NCI-H1105 (cell line): ENCODE results near the gene HYOU1.
"Not testable (repeated sequence)": the region's sequence is repeated elsewhere in the genome, so short reads cannot be mapped to it uniquely, and the experiment has no call there.

Experiments
- DNase-seq: peaks from one replicate; lab custom pipeline; 2025; lab: John Stamatoyannopoulos, UW

The HYOU1 gene, protein sequence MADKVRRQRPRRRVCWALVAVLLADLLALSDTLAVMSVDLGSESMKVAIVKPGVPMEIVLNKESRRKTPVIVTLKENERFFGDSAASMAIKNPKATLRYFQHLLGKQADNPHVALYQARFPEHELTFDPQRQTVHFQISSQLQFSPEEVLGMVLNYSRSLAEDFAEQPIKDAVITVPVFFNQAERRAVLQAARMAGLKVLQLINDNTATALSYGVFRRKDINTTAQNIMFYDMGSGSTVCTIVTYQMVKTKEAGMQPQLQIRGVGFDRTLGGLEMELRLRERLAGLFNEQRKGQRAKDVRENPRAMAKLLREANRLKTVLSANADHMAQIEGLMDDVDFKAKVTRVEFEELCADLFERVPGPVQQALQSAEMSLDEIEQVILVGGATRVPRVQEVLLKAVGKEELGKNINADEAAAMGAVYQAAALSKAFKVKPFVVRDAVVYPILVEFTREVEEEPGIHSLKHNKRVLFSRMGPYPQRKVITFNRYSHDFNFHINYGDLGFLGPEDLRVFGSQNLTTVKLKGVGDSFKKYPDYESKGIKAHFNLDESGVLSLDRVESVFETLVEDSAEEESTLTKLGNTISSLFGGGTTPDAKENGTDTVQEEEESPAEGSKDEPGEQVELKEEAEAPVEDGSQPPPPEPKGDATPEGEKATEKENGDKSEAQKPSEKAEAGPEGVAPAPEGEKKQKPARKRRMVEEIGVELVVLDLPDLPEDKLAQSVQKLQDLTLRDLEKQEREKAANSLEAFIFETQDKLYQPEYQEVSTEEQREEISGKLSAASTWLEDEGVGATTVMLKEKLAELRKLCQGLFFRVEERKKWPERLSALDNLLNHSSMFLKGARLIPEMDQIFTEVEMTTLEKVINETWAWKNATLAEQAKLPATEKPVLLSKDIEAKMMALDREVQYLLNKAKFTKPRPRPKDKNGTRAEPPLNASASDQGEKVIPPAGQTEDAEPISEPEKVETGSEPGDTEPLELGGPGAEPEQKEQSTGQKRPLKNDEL

DNA sequence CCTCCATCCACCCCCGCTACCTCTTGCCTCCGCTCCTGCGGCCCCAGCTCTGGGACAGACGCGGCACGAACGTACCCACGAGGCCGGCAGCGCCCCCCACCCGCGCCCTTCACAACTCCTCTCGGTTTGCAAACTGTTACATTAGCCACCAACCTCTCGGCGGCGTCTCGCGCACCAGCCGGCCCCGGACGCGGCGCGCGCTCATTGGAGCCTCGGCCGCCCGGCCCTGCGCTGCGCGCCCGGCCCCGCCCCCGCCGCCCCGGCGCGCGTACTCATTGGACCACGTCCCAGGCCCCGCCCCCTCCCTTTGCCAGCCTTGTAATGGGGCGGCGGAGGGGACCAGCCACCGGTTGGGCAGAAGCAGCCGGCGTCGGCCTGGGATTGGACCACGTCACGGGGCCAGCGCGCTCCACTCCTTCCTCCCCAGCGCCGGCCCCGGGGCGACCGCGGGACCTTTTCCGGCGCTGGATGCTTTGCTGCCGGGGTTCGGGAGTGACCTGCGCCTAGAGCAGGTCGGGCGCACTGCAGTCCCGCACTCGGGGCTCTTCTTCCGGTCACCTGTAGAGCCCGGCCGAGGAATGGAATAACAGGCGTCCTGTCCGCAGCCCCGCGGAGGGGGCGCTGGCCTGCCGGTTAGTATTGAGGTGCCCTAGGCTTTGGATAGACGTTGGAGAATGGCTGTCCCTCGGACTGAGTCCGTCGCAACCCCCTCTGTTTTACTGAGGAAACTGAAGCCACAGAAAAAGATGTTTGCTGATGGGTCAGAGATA lies at the start of gene HYOU1:
Gene HYOU1, minus strand, starts transcription at position 206 of the 770 bp plus-strand sequence. CDS start 1,045 bp downstream, outside the sequence.
- DNase-seq: peak; percentile 100

DNA sequence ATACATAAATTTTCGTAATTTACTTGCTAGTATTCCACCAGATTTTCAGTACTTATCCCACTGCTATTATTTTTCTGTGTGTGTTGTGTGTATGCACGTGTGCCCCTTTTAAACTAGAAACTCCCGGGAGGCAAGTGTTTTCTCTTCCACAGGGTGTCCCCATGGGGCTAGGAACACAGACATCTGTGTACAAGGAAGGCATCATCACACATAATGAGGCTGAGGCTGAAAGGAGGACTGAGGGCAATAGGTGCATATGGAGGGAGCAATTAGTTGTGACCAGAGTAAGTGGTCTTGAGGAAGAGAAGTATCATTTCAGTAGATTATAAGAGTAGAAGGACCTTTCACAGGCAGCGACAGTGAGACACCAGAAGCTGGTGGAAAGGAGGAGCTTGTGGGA lies 46.8 kb upstream of the HYOU1 start:
- no peak for DNase-seq

DNA sequence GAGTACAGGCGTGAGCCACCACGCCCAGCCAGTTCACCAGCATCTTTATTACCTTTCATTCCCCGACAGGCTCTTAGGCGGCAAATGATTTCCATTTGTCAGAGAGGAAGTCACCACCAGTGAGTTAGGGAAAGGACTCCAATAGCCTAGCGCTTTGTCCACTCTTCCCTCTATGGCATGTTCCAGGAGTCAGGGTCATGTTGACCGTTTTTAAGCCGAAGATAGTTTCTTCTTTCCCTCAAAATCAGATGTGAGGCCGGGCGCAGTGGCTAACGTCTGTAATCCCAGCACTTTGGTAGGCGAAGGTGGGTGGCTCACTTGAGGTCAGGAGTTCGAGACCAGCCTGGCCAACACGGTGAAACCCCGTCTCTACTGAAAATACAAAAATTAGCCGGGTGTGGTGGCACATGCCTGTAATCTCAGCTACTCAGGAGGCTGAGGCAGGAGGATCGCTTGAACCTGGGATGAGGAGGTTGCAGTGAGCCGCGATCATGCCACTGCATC lies 46.2 kb upstream of the HYOU1 start:
- not testable (repeated sequence) for DNase-seq

DNA sequence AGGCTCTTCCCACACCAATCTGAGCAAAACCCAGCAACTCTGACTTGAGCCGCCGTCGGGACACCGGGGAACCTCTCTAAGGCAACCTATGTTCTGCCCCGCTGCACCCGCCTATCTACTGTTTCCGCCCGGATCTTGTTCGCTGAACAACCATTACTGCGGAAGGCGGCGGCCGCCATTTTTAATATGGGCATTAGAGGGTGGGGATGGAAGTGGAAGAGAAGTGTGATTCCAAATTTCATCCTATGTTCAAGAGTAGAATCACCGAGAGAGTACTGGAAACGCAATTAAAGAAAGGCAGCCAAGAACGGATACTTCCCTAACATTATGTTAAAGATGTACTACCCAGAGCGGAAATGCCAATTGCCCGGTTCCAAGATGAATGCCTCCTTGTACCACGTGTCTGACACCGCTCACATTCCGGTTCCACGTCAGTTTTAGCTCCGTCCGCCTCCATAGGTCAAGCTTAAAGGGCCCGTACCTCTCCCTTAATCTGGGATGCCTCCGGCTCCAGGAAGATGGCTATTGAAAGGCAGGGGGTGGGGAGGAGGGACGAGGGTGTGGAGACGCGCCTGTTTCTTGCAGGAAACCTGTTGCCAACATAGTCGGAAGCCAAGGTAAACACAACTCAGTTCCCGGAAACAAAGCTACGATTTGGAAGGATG lies 44.9 kb upstream of the HYOU1 start, which contains the start of gene DPAGT1:
Gene DPAGT1, minus strand, starts transcription at position 95 of the 665 bp plus-strand sequence. CDS start 198 bp downstream, outside the sequence.
- DNase-seq: peak; percentile 99

DNA sequence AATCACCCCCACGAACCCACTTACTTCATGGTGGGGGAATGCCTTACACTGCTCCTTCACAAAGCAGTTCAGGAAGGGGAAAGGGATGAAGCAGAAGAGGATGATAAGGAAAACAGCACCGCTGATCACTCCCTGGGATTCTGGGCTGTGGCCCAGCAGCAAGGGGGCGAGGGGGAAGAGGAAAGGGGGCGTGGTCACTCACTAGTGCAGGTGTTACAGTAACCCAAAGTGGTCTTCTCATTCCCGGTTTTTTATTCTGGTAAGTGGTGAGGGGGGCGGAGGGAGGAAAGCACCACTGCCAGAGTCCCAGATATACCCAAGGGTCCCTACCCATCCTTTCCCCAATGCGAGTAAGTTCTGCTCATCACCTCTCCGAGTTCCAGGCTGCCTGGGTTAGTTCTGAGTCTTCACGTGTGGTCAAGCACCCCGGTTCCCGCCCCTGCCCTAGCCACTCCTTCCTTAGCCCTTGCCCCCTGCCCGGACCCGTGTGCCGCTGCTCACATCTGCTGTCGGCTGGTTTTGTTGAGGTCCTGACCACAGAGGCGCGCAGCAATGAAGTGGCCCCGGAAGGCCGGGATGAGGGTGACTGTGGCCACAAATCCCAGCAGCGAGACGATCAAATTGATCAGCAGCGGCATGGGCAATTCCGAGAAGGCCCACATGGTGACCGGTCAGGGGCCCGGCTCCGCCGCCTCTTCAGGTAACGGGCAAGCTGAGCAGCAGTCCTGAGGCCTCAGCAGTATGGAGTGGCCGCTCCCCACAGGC lies 44.2 kb upstream of the HYOU1 start:
- DNase-seq: no peak

DNA sequence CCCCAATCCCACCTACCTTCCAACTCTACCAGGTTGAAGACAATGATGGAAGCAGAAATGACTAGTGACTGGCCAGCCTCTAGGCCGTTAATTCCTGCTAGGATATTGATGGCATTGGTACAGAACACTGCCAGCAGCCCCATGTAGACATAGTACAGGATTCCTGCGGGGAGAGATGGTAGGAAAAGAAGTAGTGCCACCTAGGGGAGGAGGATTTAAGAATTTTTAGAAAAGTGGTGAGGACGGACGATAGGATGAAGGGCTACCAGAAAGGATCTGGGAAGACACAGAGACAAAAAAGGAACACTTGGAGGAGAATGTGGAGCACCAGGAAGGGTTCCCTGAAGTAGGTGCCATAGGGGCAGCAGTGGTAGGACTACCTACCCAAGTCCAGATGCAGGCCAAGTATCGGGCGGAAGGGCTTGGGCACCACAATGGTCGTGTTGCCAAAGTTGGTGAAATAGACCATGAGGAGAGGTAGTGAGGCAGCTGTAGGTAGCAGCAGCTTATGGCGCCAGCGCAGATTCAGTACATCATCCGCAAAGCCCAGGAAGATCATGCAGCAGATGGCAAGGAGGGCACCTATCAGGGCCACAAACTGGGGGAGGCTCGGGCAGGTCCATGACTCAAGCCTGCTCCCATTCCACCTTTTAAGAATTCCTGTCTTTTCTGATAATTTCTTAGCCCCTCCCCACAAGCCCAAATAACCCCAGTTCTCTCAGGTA lies 43.4 kb upstream of the HYOU1 start:
- DNase-seq: no peak

DNA sequence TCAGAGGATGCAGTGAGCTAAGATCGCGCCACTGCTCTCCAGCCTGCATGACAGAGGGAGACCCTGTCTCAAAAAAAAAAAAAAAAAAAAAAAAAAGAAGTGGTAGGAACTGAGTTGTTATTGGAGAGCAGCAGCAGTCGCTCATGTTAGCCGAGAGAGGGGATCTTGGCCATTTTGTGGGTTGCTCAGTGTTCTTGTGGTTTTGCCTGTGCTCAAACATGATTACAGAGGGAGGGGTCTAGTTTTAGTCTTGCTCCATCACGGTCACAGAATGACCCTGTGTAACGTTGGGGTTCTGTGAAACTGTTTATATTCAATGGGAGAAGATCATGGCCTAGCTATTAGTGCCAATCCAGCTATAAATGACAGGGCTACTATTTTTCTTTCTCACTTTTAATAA lies 42.7 kb upstream of the HYOU1 start:
- DNase-seq: no peak

DNA sequence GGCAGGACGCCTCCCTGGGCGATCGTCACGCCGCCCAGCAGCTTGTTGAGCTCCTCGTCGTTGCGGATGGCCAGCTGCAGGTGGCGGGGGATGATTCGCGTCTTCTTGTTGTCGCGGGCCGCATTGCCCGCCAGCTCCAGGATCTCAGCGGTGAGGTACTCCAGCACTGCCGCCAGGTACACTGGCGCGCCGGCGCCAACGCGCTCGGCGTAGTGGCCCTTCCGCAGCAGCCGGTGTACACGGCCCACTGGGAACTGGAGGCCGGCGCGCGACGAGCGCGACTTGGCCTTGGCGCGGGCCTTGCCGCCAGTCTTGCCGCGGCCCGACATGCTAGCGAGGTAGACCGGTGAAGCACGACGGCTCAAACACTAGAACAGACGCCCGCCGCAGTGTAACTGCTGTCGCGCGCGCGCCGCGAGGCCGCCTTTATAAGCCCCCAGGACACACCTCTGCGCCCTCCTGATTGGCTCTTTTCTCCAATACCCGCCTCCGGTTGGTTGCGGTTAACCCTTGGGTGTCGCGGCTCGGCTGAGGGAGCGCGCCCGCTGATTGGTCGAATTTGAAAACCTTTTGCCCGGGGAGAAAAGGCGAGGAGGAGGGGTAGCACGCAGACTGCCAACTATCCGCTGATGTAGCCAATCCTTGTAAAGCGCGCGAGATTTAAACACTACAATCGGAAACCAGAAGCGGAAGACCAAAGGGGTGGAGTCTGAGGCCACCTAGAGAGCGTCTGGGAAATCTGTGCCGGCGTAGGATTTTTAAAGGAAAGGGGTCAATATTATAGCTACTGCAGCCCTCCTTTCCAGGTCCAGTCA lies 38.3 kb upstream of the HYOU1 start:
- DNase-seq: peak; percentile 100

DNA sequence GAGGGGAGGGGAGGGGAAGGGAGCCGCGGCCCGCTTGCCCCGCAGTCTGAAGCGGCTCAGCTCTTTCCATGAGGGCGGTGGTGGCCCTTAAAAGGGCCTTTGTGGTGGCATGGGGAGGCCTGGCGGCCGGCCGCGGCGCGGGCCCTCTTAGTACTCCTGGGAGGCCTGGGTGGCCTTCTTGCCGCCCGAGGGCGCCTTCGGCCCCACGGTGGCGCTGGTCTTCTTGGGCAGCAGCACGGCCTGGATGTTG lies 37.7 kb upstream of the HYOU1 start:
- peak; percentile 60 for DNase-seq

DNA sequence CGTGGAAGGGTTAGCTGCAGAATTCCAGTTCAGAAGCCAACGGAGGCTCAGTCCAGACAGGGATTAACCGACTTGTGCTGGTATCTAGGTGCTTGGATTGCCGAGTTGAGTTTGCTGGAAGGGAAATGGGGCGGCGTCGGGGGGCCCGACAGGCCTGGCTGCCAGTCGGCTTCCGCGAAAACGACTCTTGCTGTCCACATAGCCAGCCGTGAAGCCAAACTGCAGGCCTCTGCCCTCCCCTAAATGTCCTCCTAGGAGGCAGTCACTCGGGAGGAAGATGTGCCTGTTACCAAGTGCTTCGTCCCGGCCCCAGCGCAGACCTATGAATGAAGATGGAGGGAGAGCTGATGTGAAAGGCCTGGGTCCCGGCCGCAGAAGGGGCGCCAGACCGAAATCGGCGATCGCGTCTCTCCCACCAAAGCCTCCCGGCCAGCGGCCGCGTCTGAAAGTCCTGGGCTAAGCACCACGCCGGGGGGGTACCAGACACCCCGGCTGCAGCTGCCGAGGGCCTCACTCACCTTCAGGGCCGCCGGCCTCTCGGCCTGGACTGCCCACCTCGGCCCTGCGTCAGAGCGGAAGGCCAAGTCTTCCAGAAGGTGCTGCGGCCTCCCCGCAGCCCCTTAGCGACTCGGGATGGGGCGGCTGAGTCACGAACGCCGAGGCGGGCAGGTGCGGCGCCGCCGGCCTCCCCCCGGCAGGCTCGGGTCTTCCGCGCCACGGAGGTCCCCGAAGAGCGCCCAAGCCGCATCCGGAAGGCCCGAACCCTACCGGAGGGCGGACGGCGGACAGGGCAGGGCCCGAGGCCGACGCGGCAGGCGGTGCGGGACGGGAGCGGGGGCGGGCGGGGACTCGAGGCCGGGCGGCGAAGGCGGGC lies 37.2 kb upstream of the HYOU1 start:
- no peak for DNase-seq

DNA sequence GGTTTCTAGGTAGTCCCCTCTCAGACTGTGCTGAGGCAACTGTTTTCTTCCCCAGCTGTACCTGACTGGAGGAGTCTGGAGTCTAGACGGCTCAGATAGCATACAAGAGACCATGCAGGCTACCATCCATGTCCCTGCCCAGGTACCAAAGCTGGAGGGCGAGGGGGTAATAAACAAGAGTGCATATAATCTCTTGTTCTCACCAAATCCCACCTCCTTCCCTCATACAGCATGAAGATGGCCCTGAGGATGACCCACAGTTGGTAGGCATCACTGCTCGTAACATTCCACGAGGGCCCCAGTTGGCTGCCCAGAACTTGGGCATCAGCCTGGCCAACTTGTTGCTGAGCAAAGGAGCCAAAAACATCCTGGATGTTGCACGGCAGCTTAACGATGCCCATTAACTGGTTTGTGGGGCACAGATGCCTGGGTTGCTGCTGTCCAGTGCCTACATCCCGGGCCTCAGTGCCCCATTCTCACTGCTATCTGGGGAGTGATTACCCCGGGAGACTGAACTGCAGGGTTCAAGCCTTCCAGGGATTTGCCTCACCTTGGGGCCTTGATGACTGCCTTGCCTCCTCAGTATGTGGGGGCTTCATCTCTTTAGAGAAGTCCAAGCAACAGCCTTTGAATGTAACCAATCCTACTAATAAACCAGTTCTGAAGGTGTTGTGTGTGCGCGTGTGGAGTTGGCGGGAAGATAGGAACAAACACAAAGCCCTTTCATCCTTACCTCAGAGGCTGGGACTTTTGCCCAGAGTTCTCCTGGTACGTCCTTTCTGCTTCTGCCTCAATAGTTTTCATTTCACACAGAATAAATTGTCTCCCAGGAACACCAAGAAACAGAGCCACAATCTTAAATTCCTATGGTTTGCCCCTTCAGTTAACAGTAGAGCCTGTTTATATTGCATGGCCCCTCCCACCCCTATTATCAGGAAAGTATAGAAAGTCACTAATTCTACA lies 36.2 kb upstream of the HYOU1 start:
- no peak for DNase-seq

DNA sequence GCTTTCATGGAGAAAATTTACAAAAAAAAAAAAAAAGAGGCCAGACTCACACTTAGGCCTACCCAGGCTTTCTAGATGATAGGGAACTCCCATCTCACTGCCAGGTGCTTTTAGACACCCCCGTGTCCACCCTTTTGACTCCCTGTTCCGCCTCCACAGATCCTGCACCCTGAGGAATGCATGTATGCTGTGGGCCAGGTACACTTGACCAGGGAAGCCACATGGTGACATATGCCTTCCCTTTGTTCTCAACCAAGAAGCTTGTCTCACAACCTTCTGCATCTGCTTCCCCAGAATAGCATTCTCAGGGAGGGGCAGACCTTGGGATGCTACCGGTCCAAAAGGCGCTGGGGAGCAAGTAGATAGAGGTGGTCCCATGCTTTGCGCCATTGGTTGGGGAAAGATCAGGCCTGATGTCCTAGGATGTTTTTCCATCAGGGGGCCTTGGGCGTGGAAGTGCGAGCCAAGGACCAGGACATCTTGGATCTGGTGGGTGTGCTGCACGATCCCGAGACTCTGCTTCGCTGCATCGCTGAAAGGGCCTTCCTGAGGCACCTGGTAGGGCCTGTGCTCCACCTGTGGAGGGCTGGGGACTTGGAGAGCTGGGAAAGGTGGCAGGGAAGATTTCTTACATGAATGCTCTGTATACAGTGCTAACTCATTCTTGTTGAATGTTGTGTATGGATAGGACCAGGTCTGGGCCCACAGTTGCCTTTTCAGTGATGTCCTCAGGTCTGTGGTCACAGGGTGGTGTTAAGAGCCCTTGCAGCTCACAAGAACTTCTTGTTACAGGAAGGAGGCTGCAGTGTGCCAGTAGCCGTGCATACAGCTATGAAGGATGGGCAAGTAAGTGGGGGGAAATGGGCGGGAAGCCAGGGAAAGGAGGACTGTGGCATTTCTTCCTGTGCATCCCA lies 35.2 kb upstream of the HYOU1 start:
- no peak for DNase-seq

DNA sequence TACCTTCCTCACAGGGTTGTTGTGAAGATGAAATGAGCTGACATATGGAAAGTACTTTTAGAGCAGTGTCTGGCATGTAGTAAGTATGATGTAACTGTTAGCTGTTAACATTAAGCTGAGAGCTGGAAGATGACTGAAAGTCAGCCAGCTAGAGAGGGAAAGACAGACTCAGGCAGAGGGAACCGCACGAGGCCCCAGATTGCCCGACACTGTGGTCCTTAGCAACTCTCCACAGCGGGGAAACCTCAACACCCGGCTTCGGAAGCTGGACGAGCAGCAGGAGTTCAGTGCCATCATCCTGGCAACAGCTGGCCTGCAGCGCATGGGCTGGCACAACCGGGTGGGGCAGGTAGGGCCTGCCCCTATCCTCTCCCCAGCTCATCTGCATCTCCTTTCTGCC lies 34.2 kb upstream of the HYOU1 start:
- no peak for DNase-seq

DNA sequence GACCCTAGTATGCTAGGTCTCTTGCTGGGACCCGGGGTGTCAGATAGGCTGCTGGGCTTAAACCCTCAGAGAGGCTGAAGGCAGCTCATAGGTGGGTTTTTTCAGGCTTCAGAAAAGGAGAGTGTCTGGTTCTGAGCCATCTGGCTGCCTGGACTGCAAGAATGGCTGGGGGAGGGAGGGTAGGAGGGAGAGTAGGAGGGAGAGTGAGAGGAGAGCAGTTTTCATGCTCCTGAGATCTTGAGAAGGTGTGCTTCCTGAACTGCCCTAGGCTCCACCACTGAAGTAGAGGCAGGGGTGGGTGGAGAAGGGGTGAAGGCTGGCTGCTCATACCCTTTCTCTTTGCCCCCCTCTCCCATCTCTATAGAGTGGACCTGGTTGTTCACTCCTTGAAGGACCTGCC lies 32.3 kb upstream of the HYOU1 start:
- no peak for DNase-seq

DNA sequence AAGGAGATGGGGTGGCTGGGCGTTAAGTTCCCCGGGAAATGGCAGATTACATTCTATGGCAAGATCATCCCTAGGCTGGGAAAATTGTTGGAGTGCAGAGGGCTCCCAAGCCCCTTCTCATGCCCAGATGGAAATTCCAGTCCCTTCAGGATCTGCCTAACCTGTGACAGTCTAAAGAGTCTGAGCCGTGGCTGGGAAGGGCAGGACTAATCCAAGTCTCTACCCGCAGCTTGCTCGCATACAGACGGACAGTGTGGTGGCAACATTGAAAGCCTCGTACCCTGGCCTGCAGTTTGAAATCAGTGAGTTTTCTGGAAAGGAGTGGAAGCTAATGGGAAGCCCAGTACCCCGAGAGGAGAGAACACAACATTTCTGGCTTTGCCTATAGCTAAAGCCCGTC lies 31.4 kb upstream of the HYOU1 start:
- DNase-seq: no peak

DNA sequence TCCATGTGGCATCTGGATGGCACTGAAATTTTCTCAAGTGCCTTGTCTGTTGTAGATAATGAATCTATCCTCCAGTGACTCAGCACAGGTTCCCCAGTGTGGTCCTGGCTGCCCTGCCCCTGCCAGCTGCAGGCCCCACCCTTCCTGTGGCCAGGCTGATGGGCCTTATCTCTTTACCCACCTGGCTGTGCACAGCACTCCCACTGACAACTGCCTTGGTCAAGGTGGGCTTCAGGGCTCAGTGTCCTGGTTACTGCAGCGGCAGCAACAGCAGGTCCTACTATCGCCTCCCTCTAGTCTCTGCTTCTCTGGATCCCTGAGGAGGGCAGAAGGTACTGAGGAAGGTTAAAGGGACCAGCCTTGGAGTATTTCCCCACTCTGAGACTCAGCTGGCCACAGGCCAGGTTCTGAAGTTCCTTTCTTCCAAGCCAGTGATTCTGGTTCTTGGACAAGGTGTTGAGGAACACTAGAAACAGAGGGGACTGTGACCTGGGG lies 30.8 kb upstream of the HYOU1 start:
- no peak for DNase-seq
